GM12892 (cell line): ENCODE data around the gene MICU2.

Source experiments
- DNase-seq: peaks from one replicate; pipeline ENCODE4 v3.0.0; 2011; ENCODE audit not compliant: insufficient read length
- FAIRE-seq: peaks from 2 replicates; lab custom pipeline; 2011; peaks lifted over from hg19 to GRCh38; lab: Jason Lieb, UNC
- POLR2A ChIP-seq: IDR thresholded peaks from 2 replicates; pipeline ENCODE4 v1.6.1; 2011; ENCODE audit warnings: low read depth, low read length, control low read depth
- POLR2AphosphoS5 ChIP-seq: IDR thresholded peaks from 2 replicates; pipeline ENCODE4 v1.6.1; 2011; ENCODE audit warnings: low read depth, low read length, control low read depth
- TAF1 ChIP-seq: IDR thresholded peaks from 2 replicates; pipeline ENCODE4 v1.6.1; 2011; ENCODE audit warnings: low read depth, mild to moderate bottlenecking, control low read depth, low read length, borderline replicate concordance

Gene MICU2

GRCh38 chr13:21511849-21512248, 92.1 kb downstream of the MICU2 start:
- no peak for DNase-seq
- no peak for FAIRE-seq

GRCh38 chr13:21504379-21504778, 99.6 kb downstream of the MICU2 start:
- DNase-seq (no peak), FAIRE-seq (no peak)
- TF ChIP-seq TAF1 (no peak), POLR2AphosphoS5 (no peak), POLR2A (no peak)

More at GRCh38 chr13:21511849-21512248, 92.1 kb downstream of the MICU2 start:
- no peak for TF ChIP-seq POLR2AphosphoS5

DNA sequence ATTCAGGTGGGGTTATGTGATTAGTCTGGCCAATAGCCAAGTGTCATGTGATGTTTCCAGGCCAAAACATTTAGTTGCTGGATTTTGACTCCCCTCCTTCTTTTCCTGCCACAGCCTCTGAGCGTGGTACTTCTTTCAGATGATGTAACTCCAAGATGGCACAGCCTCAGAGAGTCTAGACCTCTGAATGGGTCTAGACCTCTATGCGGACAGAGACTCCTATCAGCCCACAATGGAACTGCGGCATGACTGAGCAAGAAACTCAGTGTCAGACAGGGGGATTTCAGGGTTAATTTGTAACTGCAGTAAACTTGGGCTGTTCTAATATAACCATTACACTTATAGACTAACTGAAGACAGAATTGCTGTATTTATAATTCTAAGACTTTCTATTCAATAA, 102.3 kb downstream of the MICU2 start:
- FAIRE-seq: no peak
- DNase-seq: no peak
- TF ChIP-seq TAF1 (no peak), POLR2AphosphoS5 (no peak), POLR2A (no peak)

DNA sequence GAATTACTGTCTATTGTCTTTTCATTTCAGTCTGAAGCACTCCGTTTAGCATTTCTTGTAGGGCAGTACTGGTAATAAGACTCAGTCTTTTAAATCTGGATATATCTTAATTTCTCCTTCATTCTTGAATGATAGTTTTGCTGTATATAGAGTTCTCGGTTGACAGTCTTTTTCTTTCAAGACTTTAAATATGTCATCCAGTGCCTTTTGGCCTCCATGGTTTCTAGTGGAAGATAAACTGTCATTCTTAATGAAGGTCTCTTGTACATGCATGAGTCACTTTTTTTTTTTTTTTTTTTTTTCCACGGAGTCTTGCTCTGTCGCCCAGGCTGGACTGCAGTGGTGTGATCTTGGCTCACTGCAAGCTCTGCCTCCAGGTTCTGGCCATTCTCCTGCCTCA, 117.6 kb downstream of the MICU2 start:
- TF ChIP-seq POLR2AphosphoS5 (no peak), POLR2A (no peak)
- FAIRE-seq (no peak), DNase-seq (no peak)

DNA sequence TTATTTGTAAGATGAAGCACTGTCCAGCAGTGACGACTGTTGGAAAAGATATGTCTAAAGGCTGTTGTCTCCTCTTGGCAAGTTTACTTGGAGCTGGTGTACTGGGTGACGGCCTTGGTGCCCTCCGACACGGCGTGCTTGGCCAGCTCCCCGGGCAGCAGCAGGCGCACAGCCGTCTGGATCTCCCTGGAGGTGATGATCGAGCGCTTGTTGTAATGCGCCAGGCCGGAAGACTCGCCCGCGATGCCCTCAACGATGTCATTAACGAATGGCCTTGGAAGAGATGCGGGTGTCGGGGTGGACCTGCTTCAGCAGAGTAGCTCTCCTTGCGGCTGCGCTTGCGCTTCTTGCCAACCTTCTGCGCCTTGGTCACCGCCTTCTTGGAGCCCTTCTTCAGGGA, 120.2 kb downstream of the MICU2 start:
- DNase-seq: no peak
- TF ChIP-seq POLR2AphosphoS5: no peak
- TF ChIP-seq TAF1: no peak
- TF ChIP-seq POLR2A: no peak
- no peak for FAIRE-seq

DNA sequence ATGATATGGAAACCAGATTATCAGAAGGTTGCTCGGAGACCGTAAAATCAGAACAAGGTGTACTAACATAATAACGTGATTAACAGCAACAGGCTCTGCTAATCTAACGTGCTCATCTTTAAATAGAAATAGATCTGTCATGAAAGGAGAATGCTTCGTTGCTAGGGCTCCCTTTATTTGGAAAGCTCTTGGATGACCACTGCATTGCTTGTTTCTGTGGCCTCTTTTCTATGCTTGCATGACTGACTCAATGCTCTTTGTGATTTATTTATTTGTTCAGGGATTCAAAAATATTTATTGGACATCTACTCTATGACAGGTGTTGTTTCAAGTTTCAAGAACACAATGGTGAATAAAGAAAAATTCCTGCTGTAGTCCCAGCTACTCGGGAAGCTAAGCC, 122.6 kb downstream of the MICU2 start:
- TF ChIP-seq POLR2A (no peak), POLR2AphosphoS5 (no peak), TAF1 (no peak)
- no peak for DNase-seq

GRCh38 chr13:21478881-21479808, 124.8 kb downstream of the MICU2 start:
- peak; percentile 77 for FAIRE-seq
- TF ChIP-seq POLR2AphosphoS5 (no peak), POLR2A (no peak), TAF1 (no peak)
- no peak for DNase-seq

More for the DNA sequence above, 122.6 kb downstream of the MICU2 start:
- FAIRE-seq: no peak

- TF ChIP-seq POLR2A (no peak), POLR2AphosphoS5 (no peak), TAF1 (no peak)
- DNase-seq (peak; percentile 51), FAIRE-seq (peak; percentile 96)
These were observed 127.0 kb downstream of the MICU2 start for GRCh38 chr13:21476893-21477472.

- TF ChIP-seq TAF1 (no peak), POLR2AphosphoS5 (no peak), POLR2A (no peak)
- FAIRE-seq (no peak), DNase-seq (no peak)
These were observed 128.9 kb downstream of the MICU2 start for GRCh38 chr13:21475115-21475514.

DNA sequence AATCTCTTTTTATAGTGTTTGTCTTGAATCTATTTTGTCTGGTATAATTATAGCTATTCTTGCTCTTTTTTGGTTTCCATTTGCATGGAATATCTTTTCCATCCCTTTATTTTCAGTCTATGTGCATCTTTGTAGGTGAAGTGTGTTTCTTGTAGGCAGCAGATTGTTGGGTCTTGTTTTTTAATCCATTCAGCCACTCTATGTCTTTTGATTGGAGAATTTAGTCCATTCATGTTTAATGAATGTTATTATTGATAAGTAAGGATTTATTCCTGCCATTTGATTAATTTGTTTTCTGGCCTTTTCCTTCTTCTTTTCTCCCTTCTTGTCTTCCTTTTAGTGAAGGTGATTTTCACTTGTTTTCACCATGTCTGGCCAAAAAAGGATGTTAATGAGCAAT, 133.2 kb downstream of the MICU2 start:
- no peak for FAIRE-seq
- TF ChIP-seq POLR2A (no peak), POLR2AphosphoS5 (no peak), TAF1 (no peak)
- no peak for DNase-seq

DNA sequence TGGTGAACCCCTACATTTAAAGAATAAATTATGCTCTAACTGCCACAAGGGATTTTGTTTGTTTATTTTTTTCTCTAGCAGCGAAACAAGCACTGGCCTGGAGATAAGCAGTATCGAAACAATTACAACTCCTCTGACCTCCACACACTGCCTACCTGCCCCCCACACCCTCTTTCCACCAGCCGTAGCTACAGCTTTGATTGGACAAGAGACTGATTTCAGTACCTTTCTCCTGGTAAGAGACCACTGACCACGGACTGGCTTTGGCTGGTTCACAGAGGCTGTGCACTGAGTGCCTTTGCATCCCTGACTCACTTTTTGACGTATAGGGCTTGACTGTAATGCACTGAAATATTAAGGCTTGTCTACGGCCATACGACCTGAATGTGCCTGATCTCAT, 137.4 kb downstream of the MICU2 start:
- no peak for TF ChIP-seq TAF1
- no peak for TF ChIP-seq POLR2AphosphoS5
- no peak for TF ChIP-seq POLR2A
- FAIRE-seq (no peak), DNase-seq (no peak)

DNA sequence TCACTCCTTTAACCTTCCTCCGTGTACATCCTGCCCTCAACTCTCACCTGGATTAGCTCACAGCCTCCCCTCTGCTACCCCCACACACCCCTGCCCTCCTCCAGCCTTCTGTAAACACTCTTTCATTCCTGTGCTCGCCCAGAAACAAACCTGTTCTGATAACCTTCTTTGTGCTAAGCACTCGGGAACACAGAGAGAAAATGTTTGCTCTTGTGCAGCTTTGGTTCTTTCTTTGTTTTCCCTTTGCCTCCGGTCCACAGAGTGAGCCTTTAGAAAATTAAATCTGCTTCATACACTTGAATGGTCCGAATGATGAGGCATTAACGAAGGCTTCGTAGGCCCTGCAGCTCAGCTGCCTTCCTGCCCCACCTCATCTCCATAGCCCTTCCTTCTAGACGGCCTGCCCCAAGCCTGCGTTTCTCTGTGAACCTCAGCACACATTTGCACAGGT, 138.2 kb downstream of the MICU2 start:
- no peak for DNase-seq
- no peak for TF ChIP-seq POLR2A
- TF ChIP-seq TAF1: no peak
- no peak for TF ChIP-seq POLR2AphosphoS5
- no peak for FAIRE-seq
